Pancreas (tissue), 10 donors: ENCODE results near the gene GPSM1. TPM values are rescaled to one million over a fixed set of nuclear protein-coding genes. Genes with fewer than 3 reads are reported as not detected.

Experiments
- ATAC-seq, 4 donors: fragments of 200-7000 bp; cut with Tn5 transposase; one replicate each; pipeline versions ENCODE4 v1.8.0 to v1.9.1; 2020; ENCODE audit warnings: mild to moderate bottlenecking in 4 of 4, moderate library complexity in 4 of 4
- DNase-seq, 6 donors: peaks; one replicate each; pipeline ENCODE4 v3.0.0-alpha.2; 2020
- FAIRE-seq: peaks from 2 replicates; lab custom pipeline; 2012; peaks lifted over from hg19 to GRCh38; lab: Jason Lieb, UNC
- H3K27ac ChIP-seq, 4 donors: fragments of 200-600 bp; sonication (generic); 1 replicate in 3 of 4; 2 replicates in 1 of 4; pipeline versions ENCODE4 v1.5.0 to v1.8.0; 2020
- H3K27me3 ChIP-seq, 4 donors: fragments of 200-600 bp; one replicate each; pipeline ENCODE4 v1.8.0; 2021
- H3K36me3 ChIP-seq, 3 donors: fragments of 200-600 bp; sonication (generic) in 1 of 3; one replicate each; pipeline versions ENCODE4 v1.5.0 to v1.8.0; 2020 to 2021
- H3K4me1 ChIP-seq, 3 donors: fragments of 200-600 bp; one replicate each; pipeline ENCODE4 v1.8.0; 2021
- H3K4me3 ChIP-seq, 4 donors: fragments of 200-600 bp; sonication (generic) in 2 of 4; one replicate each; pipeline versions ENCODE4 v1.5.0 to v1.8.0; 2020 to 2021
- H3K9me3 ChIP-seq, 4 donors: fragments of 200-600 bp; one replicate each; pipeline ENCODE4 v1.8.0; 2021
- CTCF ChIP-seq, 4 donors: fragments of 200-600 bp; sonication (generic) in 3 of 4; IDR thresholded peaks; one replicate each; pipeline versions ENCODE4 v1.5.0 to v1.8.0; 2021; ENCODE audit warnings: antibody characterized with exemption in 4 of 4
- WGBS, 2 donors: extraction: QIAGEN DNeasy Blood & Tissue Kit; methylation state at CpG; one replicate each; pipeline ENCODE4 v1.1.7; 2013; 5-methylcytosine and 5-hydroxymethylcytosine counted together
- intact Hi-C, 3 donors: fragments of 100-400 bp; cut with DNase I; formaldehyde crosslinking; loops; one replicate each; pipeline versions ENCODE4 v1.11.1 to v1.14.2; 2022
- polyA plus RNA-seq, 2 donors: library from polyadenylated mRNA; stranded (reverse); fragments of 200-250 nt; gene quantifications; one replicate each; pipeline ENCODE4 v1.2.3, GENCODE V29; 2013
- total RNA-seq, 6 donors: library from RNA; stranded (reverse); fragmentation: NEBNext Ultra II Directional in 4 of 6; extraction: Animal tissue kit (Norgen Biotek cat#: 25700) in 4 of 6; gene quantifications; one replicate each; pipeline versions ENCODE4 v1.2.1 to v1.2.4, GENCODE V29; 2021 to 2023
- donor health status: healthy with polysubstance abuse.
- donor health status: DM: no; HTN: no; CAD: no; lungs with moderate emphysema.
- donor health status: DM: no; HTN: no; CAD: no.
- donor health status: control.
- donor health status: control.
- donor health status: Bipolar disorder and iron deficiency.
- donor health status: DM: yes; HTN: yes; CAD: no.
- donor health status: DM: no; HTN: no; CAD: no.
- donor health status: DM: no; HTN: no; CAD: no.
- donor health status: DM: yes; HTN: yes; CAD: no.

GPSM1 gene
- total and polyA plus RNA-seq, 8 donors: 6.8 to 54.4 (median 12.6) TPM

GRCh38 chr9:136379891-136380290, 52.6 kb downstream of the GPSM1 start:
- Histone ChIP-seq H3K4me3 (no peak overlapping the region), H3K36me3 (peaks cover 0 to 37% (median 4%) of the 10 kb centered on the region in 3 donors), H3K27ac (no peak overlapping the region), H3K4me1 (no peaks in the 10 kb centered on the region), H3K9me3 (no peaks in the 10 kb centered on the region), H3K27me3 (no peaks in the 10 kb centered on the region)
- FAIRE-seq: no peak
- intact Hi-C loops: no loop called here
- no peak for ATAC-seq
- no peak for DNase-seq
- no peak for TF ChIP-seq CTCF (IDR thresholded peaks at IDR 0.05)
- 89 to 92% methylated on average over 11 of the region's 11 CpGs for WGBS, 2 donors

GRCh38 chr9:136380381-136380780, 53.0 kb downstream of the GPSM1 start:
- no peak for TF ChIP-seq CTCF (IDR thresholded peaks at IDR 0.05)
- Histone ChIP-seq H3K4me3 (no peak overlapping the region), H3K27ac (no peak overlapping the region), H3K9me3 (no peaks in the 10 kb centered on the region), H3K27me3 (no peaks in the 10 kb centered on the region), H3K36me3 (peaks cover 0 to 37% (median 4%) of the 10 kb centered on the region in 3 donors), H3K4me1 (no peaks in the 10 kb centered on the region)
- FAIRE-seq (no peak), ATAC-seq (no peak), DNase-seq (no peak)
- WGBS, 2 donors: 93 to 94% methylated on average over 17 of the region's 17 CpGs
- intact Hi-C loops: no loop called here

DNA sequence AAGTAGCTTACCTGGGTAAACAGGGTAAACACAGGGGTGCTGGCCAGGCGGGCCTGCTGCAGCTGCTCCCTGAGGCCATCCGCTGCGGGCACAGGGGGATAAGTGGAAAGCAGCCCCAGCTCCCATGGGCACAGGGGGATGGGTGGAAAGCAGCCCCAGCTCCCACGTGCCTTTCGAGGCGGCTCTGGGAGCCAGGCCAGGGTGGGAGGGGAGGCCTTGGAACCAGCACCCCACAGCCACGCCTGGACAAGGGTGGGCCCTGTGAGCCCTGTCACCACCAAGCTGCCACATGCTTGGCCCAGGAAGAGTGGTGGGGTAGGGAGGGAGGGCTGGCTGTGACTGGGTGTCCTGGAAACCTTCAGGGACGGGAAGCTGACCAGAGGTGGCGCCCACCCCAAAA, 54.0 kb downstream of the GPSM1 start:
- FAIRE-seq (no peak), DNase-seq (no peak), ATAC-seq (no peak)
- no peak for TF ChIP-seq CTCF (IDR thresholded peaks at IDR 0.05)
- 88 to 89% methylated on average over 9 of the region's 9 CpGs for WGBS, 2 donors
- Histone ChIP-seq H3K4me1 (no peaks in the 10 kb centered on the region), H3K27me3 (no peaks in the 10 kb centered on the region), H3K36me3 (peaks cover 0 to 37% (median 4%) of the 10 kb centered on the region in 3 donors), H3K27ac (no peak overlapping the region), H3K9me3 (no peaks in the 10 kb centered on the region), H3K4me3 (no peak overlapping the region)
- intact Hi-C loops: no loop called here

GRCh38 chr9:136381966-136382513, 54.7 kb downstream of the GPSM1 start:
- intact Hi-C loops: no loop called here
- Histone ChIP-seq H3K36me3 (peaks cover 0 to 41% (median 4%) of the 10 kb centered on the region in 3 donors), H3K4me1 (no peaks in the 10 kb centered on the region), H3K4me3 (no peak overlapping the region), H3K27me3 (no peaks in the 10 kb centered on the region), H3K9me3 (no peaks in the 10 kb centered on the region), H3K27ac (no peak overlapping the region)
- no peak for TF ChIP-seq CTCF (IDR thresholded peaks at IDR 0.05)
- DNase-seq (peak in 1 of 6 donors; percentile 23), FAIRE-seq (no peak), ATAC-seq (no peak)
- 91 to 92% methylated on average over 25 of the region's 25 CpGs for WGBS, 2 donors

GRCh38 chr9:136383436-136383835, 56.1 kb downstream of the GPSM1 start:
- H3K27me3 ChIP-seq: no peaks in the 10 kb centered on the region
- H3K4me1 ChIP-seq: no peaks in the 10 kb centered on the region
- WGBS, 2 donors: 96 to 98% methylated on average over 18 to 20 of the region's 20 CpGs
- no peak for DNase-seq
- no peak for FAIRE-seq
- no peak overlapping the region for H3K4me3 ChIP-seq
- H3K9me3 ChIP-seq: no peaks in the 10 kb centered on the region
- no peak overlapping the region for H3K27ac ChIP-seq
- ATAC-seq: no peak
- no peak for TF ChIP-seq CTCF (IDR thresholded peaks at IDR 0.05)
- intact Hi-C loops: no loop called here
- peaks cover 0 to 55% (median 4%) of the 10 kb centered on the region in 3 donors for H3K36me3 ChIP-seq
